Measurements from ENCODE around the gene NADK2. TPM values are rescaled to one million over a fixed set of nuclear protein-coding genes. Genes with fewer than 3 reads are reported as not detected.

NADK2 gene
- total and polyA plus RNA-seq, 11 donors, result 10.4 to 41.8 (median 35.8) TPM

DNA sequence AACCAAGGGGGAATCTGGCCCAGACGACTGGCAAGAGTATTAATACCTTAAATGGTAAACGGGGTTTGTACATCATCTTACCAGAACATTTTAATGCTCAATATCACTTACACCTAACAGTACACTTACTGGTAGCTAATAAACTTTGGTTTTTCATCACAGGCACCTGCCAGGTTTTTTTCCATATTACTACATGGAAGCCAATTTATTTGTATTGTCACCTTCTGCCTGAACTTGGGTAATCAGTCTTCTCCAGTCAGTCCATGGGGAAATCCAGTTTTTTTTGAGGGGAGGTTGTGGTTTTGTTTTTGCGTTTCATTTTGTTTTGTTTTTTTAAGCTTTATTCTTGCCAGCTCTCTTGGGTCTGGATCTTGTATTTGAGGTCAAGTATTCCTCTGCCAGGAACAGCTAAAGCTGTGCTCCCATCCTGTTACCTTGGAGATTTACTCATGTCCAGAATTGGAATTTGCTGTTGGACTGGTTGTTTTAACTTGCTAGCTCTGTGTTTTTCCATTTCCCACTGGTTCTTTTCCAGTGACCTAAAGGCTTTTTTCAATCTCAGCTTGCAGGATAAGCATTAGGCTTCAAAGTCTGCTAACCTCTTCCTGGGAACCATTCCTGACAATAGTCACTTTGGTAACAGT, 11.1 kb upstream of the NADK2 start:
- TF ChIP-seq POLR2A (IDR thresholded peaks at IDR 0.05), result no peak
- TF ChIP-seq, protein P1, sequence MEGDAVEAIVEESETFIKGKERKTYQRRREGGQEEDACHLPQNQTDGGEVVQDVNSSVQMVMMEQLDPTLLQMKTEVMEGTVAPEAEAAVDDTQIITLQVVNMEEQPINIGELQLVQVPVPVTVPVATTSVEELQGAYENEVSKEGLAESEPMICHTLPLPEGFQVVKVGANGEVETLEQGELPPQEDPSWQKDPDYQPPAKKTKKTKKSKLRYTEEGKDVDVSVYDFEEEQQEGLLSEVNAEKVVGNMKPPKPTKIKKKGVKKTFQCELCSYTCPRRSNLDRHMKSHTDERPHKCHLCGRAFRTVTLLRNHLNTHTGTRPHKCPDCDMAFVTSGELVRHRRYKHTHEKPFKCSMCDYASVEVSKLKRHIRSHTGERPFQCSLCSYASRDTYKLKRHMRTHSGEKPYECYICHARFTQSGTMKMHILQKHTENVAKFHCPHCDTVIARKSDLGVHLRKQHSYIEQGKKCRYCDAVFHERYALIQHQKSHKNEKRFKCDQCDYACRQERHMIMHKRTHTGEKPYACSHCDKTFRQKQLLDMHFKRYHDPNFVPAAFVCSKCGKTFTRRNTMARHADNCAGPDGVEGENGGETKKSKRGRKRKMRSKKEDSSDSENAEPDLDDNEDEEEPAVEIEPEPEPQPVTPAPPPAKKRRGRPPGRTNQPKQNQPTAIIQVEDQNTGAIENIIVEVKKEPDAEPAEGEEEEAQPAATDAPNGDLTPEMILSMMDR (IDR thresholded peaks at IDR 0.05), result no peak
- no peak overlapping the region for H3K4me3 ChIP-seq

GRCh38 chr5:36251218-36251617, 9.5 kb upstream of the NADK2 start:
- Histone ChIP-seq H3K4me3 (no peak overlapping the region), H3K27me3 (no peaks in the 10 kb centered on the region), H3K27ac (no peak overlapping the region), H3K9me3 (no peaks in the 10 kb centered on the region), H3K4me1 (peaks cover 0 to 7% (median 0%) of the 10 kb centered on the region in 12 donors), H3K36me3 (no peaks in the 10 kb centered on the region)
- no peak for ATAC-seq
- intact Hi-C loops (cut with DNase I), result no loop called here
- TF ChIP-seq, protein P1 (IDR thresholded peaks at IDR 0.05), result no peak
- TF ChIP-seq POLR2A (IDR thresholded peaks at IDR 0.05), result no peak
- no peak for DNase-seq
- WGBS, 4 donors, result 89 to 91% (median 90%) methylated on average over 3 of the region's 3 CpGs

More for the DNA sequence above, 11.1 kb upstream of the NADK2 start:
- 67 to 81% (median 71%) methylated on average over 3 of the region's 3 CpGs for WGBS, 4 donors
- intact Hi-C loops (cut with DNase I), result no loop called here
- no peaks in the 10 kb centered on the region for H3K27me3 ChIP-seq
- ATAC-seq (peak in 2 of 4 donors; percentile 68 to 76), DNase-seq (no peak)
- peaks cover 0 to 7% (median 0%) of the 10 kb centered on the region in 12 donors for H3K4me1 ChIP-seq
- no peaks in the 10 kb centered on the region for H3K9me3 ChIP-seq
- no peaks in the 10 kb centered on the region for H3K36me3 ChIP-seq
- H3K27ac ChIP-seq, result peak overlapping the region in 3 of 12 donors; percentile 12 to 38 (median 14)

- TF ChIP-seq POLR2A (IDR thresholded peaks at IDR 0.05), result no peak
- TF ChIP-seq, protein P1 (IDR thresholded peaks at IDR 0.05), result no peak
- peaks cover 0 to 7% (median 0%) of the 10 kb centered on the region in 12 donors for H3K4me1 ChIP-seq
- H3K9me3 ChIP-seq, result no peaks in the 10 kb centered on the region
- DNase-seq (no peak), ATAC-seq (no peak)
- 88 to 94% (median 91%) methylated on average over 4 of the region's 4 CpGs for WGBS, 4 donors
- no peak overlapping the region for H3K4me3 ChIP-seq
- H3K27ac ChIP-seq, result no peak overlapping the region
- intact Hi-C loops (cut with DNase I), result no loop called here
- H3K36me3 ChIP-seq, result no peaks in the 10 kb centered on the region
- H3K27me3 ChIP-seq, result no peaks in the 10 kb centered on the region
Measured at GRCh38 chr5:36250427-36250826, 8.7 kb upstream of the NADK2 start.

DNA sequence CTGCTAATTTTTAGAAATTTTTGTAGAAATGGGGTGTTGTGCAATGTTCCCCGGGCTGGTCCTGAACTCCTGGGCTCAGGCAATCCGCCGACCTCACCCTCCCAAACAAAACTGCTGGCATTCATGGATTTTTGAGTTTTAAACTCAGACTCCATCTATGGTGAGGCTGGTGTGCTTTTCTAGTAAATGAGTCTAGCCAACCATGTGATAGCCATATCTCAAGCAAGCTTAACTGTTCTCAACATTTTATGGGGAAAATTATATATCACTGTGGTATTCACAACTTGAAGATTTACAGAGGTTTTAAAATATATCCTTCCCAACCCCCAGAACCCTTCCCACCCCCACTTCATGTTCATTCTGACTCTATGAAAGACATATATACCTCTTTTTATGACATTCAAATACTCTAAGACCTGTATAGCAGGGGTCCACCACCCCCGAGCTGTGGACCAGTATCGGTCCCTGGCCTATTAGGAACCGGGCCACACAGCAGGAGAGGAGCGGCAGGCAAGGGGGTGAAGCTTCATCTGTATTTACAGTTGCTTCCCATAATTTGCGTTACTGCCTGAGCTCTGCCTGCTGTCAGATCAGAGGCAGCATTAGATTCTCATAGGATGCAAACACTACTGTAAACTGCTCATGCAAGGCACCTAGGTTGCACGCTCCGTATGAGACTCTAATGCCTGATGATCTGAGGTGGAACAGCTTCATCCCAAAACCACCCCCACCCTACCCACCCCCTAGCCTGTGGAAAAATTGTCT, 4.5 kb upstream of the NADK2 start:
- Histone ChIP-seq H3K27ac (no peak overlapping the region), H3K9me3 (no peaks in the 10 kb centered on the region), H3K27me3 (no peaks in the 10 kb centered on the region), H3K36me3 (no peaks in the 10 kb centered on the region), H3K4me1 (peaks cover 0 to 10% (median 5%) of the 10 kb centered on the region in 12 donors), H3K4me3 (no peak overlapping the region)
- DNase-seq, result no peak
- WGBS, 4 donors, result 92 to 95% (median 93%) methylated on average over 10 of the region's 10 CpGs
- TF ChIP-seq, protein P1 (IDR thresholded peaks at IDR 0.05), result no peak
- no peak for TF ChIP-seq POLR2A (IDR thresholded peaks at IDR 0.05)
- intact Hi-C loops (cut with DNase I), result loop anchor here in 4 of 10 donors (10.0 kb wide), 2 partner anchors 59 to 629 kb away; partner anchors contain the start of genes RANBP3L (in 3 of the 4) and NIPBL (in 2 of the 4)
- no peak for ATAC-seq

Measured in heart left ventricle (tissue), 16 donors.